GOT3 (cell line): ENCODE data around the gene JTB.

ENCODE experiments used
- DNase-seq: peaks from one replicate; lab custom pipeline; 2025; ENCODE audit warnings: mixed read lengths; lab: John Stamatoyannopoulos, UW

JTB gene

DNA sequence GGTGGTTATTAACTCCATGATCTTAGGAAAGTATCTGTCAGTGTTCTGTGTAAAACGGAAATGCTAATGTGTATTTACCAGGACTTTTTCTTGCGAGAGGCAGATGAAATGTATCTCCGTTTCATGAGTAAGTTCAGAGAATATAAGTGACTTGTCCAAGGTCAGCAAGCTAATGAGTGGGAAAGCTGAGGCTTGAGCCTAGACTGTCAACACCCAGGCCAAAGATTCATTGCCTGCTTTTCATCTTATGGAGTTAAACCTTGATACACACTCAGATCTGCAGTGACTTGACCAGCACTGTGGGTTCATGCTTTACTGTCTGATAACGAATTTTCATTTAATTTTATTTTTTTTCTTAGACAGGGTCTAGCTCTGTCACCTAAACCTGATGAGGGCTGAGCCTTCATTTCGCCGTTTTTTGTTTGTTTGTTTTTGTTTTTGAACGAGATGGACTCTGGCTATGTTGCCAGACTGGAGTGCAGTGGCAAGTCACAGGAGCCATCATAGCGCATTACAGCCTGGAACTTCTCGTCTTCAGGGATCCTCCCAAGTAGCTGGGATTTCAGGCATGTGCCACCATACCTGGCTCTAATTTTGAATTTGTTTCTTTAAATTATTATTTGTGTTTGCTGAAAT lies 918 bp upstream of the JTB start:
- DNase-seq, result no peak

DNA sequence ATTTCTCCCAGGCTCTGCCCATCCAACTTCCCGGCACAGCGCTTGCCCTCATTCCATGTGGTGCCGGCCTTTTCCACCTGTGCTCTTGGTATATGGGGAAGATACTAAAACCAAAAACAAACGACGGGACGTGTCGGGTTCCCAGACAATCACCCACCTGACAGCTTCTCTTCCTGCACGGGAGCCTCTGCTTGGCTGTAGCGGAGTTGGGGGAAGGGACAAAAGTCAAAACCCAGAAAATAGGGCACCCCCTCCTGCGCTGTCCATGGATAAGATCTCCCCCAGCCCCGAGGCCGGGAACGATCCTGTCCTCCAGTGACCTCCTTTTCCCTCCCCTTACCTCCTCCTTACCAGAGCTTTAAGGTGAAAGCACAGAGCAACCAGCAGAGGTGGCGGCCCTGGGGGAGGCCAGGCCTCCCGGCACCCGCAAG lies 640 bp downstream of the JTB start:
- DNase-seq, result no peak

DNA sequence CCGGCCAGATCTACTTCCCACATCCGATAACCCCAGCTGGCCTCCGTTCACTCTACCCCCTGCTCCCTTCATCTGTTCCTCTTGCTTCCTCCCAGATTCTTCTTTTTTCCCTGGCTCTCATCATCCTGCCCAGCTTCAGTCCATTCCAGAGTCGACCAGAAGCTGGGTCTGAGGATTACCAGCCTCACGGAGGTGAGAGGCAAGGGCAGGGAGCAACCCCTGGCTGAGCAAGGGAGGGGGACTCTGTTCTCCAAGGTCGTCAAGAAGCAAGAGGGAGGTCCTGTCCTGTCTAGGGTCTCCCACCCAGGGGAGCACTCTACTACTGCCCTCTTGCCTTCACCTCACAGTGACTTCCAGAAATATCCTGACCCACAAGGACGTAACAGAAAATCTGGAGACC lies 3.9 kb downstream of the JTB start:
- DNase-seq, result no peak

DNA sequence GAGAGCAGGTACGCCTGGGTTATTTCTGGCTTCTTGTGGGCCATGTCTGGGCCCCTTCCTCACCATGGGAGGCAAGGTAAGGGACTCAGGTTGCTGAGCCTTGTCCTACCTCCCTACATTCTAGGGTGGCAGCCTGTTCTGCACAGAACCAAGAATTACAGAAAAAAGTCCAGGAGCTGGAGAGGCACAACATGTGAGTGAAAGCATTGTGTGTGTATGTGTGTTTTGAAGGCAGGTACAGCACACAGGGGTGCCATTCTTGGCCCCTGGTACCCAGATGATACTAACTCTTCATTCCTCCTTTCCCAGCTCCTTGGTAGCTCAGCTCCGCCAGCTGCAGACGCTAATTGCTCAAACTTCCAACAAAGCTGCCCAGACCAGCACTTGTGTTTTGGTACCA lies 4.4 kb downstream of the JTB start:
- DNase-seq, result no peak

DNA sequence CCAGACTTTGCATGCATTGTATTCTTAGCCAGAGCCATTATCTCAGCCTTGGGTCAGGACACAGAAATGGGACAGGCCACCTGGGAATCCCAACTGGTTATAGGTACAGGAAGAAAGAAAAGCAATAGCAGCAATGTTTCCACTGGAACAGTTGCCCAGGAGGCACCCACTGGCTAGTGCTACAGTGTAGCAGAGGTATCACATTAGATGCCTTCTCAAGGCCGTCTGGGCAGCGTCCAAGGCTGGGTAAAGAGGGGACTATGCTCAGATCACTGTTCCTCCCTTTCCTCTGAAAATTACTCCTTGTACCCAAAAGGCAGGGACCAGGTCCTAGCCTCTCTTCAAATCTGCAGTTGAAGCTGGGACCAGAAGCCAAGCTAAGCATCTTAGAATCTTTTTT lies 7.1 kb downstream of the JTB start:
- DNase-seq, result no peak

DNA sequence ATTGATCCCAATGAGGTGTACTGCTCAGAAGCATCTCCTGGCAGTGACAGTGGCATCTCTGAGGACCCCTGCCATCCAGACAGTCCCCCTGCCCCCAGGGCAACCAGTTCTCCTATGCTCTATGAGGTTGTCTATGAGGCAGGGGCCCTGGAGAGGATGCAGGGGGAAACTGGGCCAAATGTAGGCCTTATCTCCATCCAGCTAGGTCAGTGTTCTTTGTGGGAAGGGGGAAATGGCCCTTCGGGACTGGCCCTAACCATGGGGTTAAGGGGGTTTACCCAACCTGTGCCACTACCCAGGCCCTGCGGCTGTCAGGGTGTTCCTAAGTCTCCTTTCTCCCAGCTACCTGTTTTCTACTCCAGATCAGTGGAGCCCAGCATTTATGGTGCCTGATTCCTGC lies 8.5 kb downstream of the JTB start:
- DNase-seq, result no peak

DNA sequence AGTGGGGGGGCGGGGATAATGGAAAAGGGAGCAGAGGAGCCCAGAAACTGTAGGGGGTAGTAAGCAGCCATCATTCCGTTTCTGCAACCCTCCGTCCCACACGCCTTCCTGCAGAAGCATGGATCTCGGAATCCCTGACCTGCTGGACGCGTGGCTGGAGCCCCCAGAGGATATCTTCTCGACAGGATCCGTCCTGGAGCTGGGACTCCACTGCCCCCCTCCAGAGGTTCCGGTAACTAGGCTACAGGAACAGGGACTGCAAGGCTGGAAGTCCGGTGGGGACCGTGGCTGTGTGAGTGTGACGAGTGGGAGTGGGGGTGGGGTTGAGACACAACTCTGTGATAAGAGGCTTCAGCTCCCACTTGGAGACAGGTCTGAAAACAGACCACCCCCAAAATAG lies 9.1 kb downstream of the JTB start:
- no peak for DNase-seq

DNA sequence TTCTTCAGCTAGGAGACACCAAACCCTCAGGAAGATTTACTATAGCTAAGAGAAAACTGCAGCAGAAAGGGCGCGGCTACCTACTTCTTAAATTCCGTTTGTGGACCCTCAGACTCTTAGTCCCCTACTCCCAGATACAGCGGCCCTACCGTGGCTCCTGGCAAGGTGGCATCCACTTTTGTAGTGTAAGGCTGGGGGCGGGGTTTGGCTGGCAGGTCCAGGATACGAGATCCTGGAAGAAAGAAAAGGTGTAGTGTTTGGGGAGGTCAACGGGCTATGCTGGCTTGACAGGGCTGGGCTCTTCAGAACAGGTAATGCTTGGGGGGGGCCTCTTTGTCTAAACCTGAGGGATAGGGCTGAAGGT lies 9.5 kb downstream of the JTB start:
- DNase-seq, result no peak

DNA sequence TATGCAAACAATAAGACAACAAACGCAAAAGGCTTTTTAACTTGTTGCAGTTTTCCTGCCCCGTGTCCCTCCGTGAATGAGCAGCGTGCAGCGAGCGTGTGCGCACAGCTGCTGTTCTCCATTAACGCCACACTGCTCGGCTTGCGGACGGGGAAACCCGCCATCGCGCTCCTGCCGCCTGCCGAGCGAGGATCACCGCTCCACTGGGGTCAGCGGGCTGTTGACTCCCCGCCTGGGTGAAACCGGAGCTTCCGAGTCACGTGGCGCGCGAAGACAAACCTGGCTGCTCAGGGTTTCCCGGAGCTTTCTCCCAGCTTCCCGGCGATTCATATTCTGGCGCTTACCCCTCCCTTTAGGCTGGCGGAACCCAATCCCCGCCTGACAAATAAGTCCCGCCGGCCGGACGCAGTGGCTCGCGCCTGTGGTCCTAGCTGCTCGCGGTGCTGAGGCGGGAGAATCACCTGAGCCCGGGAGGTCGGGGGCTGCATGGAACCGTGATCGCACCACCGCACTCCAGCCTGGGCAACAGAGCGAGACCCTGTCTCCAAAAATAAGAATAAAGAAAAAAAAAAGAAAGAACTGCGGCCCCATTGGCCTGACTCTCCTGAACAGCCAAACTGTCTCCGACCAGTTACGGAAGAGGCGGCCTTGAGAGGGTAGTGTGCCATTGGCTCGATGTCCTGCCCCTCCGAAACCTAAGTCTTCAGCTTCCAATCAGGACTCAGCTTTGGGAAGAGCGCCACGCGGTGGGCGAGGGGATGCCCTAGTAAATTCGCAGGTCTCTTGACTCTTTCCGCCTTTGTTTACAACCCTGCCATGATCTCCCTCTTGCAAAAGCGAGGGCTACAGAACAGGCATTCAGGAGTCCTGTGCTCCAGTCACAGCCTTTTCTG lies 10.1 kb downstream of the JTB start, which contains the start of gene CREB3L4:
Gene CREB3L4 (plus strand): TSS at position 796 of the 893 bp plus-strand sequence. CDS start 624 bp downstream, outside the sequence.
- peak; percentile 76 for DNase-seq

DNA sequence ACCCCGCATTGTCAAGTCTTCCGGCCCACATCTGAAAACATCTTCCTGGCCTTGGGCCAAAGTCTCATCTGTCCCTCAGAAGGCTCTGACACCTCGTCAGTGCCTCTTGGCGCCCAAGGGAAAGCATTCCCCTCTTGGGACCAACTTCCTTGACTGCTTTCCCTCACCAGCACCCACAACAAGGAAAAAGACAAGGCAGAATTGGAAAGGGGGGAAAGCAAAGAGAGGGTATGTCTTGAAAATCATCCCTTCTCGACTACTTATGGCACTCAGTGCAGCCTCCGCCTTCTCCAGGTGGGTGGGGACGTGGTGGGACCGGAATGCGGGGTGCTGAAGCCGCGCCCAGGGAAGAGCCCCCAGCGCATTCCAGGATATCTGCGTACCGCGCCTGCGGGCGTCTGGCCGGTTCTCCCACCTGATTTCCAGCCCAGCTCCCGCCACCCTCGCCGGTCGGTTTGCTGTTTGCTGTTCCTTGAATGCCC lies 13.6 kb downstream of the JTB start:
- DNase-seq, result no peak

DNA sequence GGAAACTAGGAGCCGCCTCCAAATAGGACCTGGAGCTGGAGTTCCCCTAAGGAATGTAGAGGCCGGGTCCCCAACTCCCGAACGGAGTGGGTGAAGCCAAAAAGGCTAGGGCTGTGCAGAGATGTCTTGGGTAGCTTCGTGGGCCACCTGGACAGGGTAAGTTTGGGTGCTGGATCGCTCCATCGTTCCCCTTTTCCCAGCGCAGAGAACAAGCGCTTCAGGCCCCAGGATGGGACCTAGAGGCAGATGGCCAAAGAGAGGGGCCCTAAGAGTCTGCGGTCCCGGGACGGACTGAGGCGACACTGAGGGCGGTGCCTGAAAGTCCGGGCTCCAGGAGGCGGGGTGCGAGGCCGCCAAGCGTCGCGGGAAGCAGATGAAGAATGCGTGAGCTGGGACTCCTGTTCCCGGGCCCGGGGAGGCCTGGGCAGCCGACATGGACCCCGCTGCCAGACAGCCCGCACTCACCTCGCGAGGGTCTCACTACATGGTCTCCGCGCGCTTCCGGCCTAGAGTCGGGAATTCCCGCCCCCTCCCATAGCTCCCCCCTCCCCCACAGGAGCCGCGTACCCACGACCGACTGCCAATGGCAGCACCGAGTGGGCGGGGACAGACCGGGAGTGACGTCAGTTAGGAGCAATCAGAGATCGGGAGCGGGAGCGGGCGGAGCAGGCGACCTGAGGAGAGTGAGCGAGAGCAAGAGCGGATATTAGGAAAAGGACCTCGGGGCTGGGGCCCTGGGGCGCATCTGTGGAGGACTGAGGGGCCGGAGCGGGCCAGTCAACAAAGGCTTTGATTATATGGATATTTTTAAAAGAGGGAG lies 14.2 kb downstream of the JTB start, which contains the start of gene SLC39A1:
Gene SLC39A1 (minus strand): TSS at position 508 of the 820 bp plus-strand sequence. CDS start 822 bp downstream, outside the sequence.
- peak; percentile 87 for DNase-seq

DNA sequence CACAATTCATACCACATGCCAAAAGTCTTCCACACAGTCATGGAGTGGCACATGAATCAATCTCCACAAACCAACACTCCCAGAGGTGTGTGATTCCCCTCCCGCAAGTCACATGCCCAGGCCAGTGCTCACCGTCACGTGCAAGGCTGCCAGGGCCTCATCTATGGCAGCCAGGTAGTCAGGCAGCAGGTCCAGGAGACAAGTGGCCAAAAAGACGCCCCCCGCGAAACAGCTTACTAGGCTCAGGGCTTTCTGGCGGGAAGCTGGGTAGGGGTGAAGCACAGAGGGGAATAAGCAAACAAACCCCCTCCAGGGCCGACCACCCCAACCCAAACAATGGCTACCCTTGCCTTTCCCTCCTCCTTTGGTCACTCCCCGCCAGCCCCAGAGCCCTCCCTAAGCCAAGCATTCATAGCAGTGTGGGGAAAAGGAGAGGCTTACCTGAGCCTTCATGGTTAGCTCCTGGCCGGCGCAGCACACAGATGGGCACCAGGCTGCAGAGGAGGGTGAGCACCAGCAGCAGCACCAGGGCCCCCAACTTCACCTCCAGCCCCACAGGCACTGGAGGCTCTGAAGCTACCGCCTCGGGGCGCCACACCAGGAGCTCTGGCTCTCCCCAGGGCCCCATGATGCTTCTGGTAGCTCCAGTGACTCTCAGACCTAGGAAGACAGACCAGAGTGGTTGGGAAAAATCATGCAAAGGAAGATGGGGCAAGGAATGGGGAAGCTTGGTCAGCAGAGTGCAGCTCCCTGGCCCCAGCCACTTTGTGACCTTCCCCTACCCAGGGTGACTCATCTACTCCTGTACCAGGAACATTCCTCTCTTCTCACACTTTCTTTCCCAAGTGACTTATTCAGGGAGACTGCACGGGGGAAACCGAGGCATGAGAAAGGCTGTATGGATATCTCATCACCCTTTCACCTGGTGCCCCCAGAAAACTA lies 15.1 kb downstream of the JTB start:
- no peak for DNase-seq

DNA sequence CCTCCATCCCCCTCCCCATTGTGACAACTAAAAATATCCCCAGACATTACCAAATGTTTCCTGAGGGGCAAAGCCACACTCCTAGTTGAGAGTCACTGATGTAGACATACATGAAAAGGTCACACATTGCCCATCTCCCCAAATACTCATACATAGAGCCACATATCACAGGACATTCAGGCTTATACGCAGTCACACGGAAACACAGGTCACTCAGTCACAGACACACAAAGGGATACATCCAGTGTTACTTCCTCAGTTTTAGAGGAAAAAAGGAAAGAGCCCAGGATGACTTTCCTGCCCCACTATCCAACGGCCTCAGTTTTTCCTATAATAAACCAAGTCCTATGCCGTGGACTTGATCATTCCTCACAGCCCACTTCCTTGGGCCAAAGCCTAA lies 16.1 kb downstream of the JTB start:
- DNase-seq, result no peak

DNA sequence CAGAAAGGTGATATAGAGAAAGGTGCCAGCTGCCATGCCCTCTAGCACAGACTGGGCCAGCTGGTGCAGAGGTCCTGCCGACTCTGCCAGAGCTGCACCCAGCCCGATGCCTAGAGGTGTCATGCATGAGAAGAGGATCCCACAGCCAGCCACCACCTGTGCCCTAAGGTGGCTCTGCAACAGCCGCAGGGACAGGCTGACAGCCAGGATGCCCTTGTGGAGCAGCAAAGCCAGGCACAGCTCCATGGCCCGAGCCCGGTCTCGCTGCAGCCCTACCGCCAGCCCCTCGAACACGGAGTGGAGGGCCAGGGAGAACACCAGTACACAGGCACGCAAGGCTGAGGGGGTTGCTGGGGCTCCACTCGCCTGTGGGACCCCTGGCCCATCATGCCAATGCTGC lies 17.3 kb downstream of the JTB start:
- no peak for DNase-seq

DNA sequence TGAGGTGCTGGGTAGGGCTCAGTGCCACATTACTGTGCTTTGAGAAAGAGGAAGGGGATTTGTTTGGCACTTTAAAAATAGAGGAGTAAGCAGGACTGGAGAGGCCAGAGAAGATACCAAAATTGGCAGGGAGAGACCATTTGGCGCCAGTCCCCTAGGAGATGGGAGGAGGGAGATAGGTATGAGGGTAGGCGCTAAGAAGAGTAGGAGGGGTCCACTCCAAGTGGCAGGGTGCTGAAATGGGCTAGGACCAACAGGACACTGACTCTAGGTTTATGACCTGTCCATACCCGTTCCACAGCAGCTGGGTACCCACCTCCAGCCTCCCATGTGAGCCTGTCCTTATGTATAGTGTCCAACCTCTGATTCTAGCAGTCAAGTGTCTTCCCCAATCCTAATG lies 18.0 kb downstream of the JTB start:
- DNase-seq, result no peak

DNA sequence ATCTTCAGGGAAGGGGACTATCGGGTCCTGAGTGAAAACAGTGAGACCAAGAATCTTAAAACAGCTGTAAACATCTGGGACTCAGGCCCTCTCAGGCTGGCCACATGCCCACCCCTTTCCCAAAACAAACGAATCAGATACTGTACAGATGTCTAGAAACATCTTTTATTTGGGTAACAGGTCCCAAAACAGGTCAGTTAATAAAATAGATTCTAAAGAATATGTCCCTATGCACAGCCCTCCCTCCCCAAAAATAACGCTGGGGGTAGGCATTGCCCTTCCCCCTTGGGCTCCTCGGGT lies 18.6 kb downstream of the JTB start:
- DNase-seq, result no peak

DNA sequence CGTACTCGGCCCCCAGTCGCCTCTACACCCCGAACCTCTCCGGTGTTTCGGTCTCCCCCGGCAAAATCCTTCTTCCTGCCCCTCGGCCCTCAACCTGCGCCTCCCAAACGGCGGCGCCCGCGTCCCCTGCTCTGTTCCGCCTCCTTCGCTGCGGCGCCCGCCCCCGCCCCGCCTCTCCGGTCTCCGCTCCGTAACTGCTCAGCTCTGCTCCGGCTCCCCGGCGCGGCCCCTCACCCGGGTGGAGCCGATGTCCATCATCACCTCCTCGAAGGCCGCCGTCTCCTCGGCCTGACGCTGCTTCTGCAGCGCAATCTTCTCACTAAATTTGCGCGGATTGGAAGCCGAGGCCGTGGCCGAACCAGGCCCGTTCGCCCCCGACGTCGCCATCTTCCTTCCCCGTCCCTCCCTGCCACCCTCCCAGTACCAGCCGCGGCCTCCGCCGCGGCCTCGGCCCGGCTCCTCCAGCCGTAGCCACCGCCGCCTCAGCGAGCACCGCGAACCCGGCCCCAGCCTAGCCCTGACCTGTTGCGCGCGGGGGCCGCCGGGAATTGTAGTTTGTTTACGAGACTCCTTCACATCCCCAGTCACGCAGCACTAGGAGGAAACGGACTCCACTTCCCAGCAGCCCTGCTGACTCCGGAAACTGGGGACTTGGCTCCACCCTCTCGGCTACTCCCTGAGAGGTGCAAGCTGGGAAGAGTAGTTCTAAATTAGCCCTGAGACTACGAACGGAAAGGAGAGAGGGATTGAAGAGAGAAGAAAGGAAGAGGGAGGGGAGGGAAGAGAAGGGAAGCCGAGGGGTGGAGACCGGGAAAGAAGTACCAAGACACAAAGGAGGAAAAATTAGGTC lies 19.1 kb downstream of the JTB start, which contains the start of gene CRTC2:
Gene CRTC2 (minus strand): TSS at position 502 of the 850 bp plus-strand sequence. CDS start 115 bp downstream, at position 387.
- DNase-seq, result peak; percentile 90

DNA sequence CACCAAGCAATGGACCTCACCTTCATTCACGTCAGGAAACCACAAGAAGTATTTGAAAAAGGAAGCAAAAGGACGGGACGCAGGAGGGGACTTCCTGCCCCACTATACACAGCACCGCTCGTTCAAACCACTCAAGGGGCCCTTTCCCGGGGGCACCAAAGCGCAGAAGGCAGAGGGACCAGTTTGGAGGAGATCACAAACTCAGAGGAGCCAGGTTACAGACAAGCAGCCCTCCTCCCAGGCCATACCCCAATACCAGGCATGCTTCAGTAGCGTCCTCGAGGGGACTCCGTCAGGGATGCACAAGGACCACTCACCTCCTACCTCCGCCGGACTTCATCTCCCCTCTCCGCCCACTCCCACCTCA lies 19.7 kb downstream of the JTB start:
- DNase-seq, result no peak

DNA sequence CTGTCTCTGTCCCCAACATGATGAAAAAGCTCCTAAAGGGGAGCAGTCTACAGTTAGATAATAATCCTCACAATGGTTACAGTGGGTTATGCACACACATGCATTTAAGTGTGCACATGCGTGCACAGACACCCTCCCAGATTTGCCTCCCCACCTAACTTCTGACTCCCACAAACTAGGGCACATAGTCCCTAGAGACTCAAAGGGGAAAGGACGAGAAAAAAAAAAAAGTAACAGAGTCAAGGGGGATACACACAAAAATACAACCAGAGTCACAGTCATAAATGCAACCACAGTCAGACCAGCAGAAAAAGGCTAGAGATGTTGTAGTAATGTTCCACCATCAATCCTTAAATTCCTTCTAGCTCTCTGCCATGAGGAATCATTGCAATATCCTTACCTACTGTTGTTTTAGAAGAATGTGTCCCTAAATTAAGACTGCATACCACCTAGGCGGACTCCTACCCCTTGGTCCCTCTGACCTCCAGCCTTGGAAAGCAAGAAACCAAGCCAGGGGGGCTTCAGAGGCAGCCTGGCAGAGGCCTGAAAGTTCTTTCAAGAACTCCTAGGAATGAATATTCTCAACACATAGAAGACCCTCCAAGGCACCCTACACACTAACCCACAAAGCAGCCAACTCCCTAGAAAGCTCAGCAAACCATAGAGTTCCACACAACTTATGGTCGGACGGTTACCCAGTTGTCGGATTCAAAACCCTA lies 20.3 kb downstream of the JTB start:
- DNase-seq, result no peak

DNA sequence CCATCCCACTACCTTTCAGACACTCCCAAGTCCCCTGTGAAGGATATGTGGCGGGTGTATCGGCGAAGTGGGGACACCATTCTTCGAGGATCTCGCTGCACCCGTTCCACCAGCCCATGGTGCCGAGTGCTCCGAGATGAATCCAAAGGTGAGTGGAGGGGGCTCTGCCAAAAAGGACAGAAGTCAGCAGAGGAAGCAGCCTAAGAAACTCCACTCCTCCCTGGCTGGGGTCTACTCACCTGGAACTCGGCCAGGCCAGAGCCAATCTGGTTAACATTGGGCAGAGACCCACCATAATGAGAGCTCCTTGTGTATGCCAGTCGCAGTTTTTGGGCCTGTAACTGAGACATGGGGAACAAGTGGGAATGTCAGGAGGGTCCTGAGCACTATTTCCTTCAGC lies 22.6 kb downstream of the JTB start:
- DNase-seq, result no peak
